Fibroblast of mammary gland (primary cell): Measurements from ENCODE around the gene EHMT1.
A peak's percentile ranks its signal among the peaks of the same experiment; 100 is the strongest.
"Not testable (repeated sequence)": the region's sequence is repeated elsewhere in the genome, so short reads cannot be mapped to it uniquely, and the experiment has no call there.

ENCODE experiments used
- DNase-seq: peaks from one replicate; pipeline ENCODE4 v3.0.0-alpha.2; 2010; ENCODE audit warnings: low read depth
- H3K4me3 ChIP-seq: 2 replicates; pipeline ENCODE4 v1.5.1; 2011; ENCODE audit warnings: low read depth, mild to moderate bottlenecking, low read length, moderate library complexity; ENCODE audit not compliant: control insufficient read depth
- CTCF ChIP-seq: conservative IDR thresholded peaks from 2 replicates; pipeline ENCODE4 v1.5.1; 2011; ENCODE audit warnings: low read depth, low read length, inconsistent platforms; ENCODE audit not compliant: control insufficient read depth, insufficient read depth

The EHMT1 gene

DNA sequence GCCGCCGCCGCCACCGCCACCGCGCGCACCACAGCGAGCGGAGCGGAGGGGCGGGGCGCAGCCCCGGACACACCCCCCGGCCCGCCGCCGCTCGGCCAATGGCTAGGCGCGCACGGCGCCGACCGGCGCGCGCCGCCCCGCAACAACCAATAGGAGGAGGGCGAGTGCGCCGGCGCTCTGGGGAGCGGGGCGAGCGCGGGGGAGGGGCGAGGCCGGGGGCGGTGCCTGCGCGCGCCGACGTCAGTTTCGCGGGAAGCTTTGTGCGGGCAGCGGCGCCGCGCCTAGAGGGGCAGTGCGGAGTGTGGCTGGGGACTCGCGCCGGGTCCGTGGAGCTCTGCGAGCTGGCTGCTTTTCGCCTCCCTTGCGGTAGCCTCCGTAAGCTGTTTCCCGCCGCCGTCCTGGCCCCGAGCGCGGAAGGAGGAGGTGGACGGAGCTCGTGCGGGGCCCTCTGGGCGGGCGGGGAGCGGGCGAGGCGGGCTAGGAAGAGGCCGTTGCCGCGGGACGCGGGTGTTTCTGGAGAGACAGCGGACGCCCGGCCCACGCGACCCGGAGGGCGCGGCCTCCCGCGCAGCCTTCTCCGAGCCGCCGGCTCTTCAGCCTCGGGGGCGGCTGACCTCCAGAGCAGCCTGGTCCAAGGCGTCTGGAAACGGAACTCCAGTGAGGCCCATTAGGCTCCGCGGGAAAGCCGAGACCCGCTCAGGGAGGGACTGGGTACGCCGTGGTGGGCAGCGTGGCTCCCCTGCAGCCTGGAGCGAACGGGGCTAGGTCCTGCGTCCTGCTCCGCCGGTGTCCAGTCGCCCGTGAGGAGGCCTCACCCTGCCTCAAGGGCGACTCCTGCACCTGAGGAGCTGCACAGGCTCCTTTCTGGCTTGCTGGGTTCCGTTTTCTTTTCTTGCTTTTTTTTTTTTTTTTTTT lies 28.1 kb upstream of the EHMT1 start, which contains the start of gene ZMYND19:
ZMYND19 (minus strand) TSS at position 44 of the 915 bp plus-strand sequence. CDS start 249 bp downstream, outside the sequence.
- DNase-seq = peak; percentile 79
- no peak for TF ChIP-seq CTCF
- H3K4me3 ChIP-seq = peak within 1 kb of the TSS; percentile 67

DNA sequence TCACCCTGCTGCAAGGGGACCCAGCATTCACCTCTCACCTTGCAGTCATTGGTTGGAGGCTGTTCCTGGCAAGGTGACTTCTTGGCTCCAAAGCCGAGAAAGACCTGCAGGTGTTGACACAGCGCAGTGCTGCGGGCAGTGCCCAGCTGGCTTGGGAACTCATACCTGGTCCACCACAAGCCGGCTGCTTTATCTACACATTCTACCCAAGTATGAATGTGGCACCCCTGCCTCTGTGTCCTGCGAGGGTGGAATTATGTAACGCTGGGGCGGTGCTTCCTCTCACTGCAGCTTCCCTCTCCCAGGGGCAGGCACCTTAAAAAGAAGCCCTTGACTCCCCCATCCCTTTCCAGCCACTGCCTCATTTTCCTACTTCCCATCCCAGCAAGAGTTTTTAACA lies 26.0 kb upstream of the EHMT1 start:
- DNase-seq = no peak
- no peak overlapping the region for H3K4me3 ChIP-seq
- no peak for TF ChIP-seq CTCF

GRCh38 chr9:137593176-137593575 lies 25.6 kb upstream of the EHMT1 start:
- no peak for TF ChIP-seq CTCF
- no peak overlapping the region for H3K4me3 ChIP-seq
- DNase-seq = no peak

DNA sequence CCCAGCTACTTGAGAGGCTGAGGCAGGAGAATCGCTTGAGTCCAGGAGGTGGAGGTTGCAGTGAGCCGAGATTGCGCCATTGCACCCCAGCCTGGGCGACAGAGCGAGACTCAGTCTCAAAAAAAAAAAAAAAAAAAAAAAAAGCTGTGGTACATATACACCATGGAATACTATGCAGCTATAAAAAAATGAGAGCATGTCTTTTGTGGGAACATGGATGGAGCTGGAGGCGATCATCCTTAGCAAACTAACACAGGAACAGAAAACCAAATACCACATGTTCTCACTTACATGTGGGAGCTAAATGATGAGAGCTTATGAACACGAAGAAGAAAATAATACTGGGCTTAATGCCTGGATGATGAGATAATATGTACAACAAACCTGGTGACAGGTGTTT lies 22.2 kb upstream of the EHMT1 start:
- DNase-seq, H3K4me3 ChIP-seq: not testable (repeated sequence)

GRCh38 chr9:137598943-137599342 lies 19.9 kb upstream of the EHMT1 start:
- no peak for DNase-seq
- no peak for TF ChIP-seq CTCF
- no peak overlapping the region for H3K4me3 ChIP-seq

GRCh38 chr9:137602661-137603060 lies 16.1 kb upstream of the EHMT1 start:
- no peak overlapping the region for H3K4me3 ChIP-seq
- no peak for TF ChIP-seq CTCF

GRCh38 chr9:137603879-137604278 lies 14.9 kb upstream of the EHMT1 start:
- no peak for DNase-seq
- H3K4me3 ChIP-seq = no peak overlapping the region
- TF ChIP-seq CTCF = no peak

More at GRCh38 chr9:137602661-137603060, 16.1 kb upstream of the EHMT1 start:
- DNase-seq = no peak
